ENCODE measurements around the gene FRMD4A. TPM values are rescaled to one million over a fixed set of nuclear protein-coding genes. Genes with fewer than 3 reads are reported as not detected.

The FRMD4A gene
- total RNA-seq, 1 experiment from 2014 or later, result 19.6 TPM

DNA sequence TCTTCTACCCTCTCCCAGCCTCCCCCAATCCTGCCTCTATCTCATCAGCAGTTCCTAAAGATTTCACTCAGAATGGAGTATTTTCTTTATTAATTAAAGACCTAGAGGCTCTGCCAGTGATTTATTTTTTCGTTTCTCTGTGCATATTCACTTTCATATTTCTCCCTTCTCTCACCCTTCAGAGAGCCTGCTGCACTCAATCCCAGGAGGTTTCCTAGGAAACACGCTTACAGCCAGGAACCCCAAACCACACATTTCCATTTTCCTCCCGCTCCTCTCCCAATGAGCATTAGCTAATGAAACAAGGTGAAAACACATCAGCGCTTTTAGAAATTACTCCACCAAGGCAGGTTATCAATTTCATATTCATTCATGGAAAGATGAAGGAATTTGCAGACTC, 180.2 kb downstream of the FRMD4A start:
- Histone ChIP-seq H4K5ac (ENCODE audit: insufficient read length, low read depth, low read length) (no peak overlapping the region), H4K8ac (replicated peaks; ENCODE audit: insufficient read length, low read depth, low read length) (no peak overlapping the region), H2BK20ac (ENCODE audit: low read depth, low read length, poor library complexity, severe bottlenecking) (no peak overlapping the region), H2BK15ac (ENCODE audit: low read depth, low read length) (no peak overlapping the region), H3T11ph (ENCODE audit: low read length) (no peak overlapping the region), H3K79me2 (ENCODE audit: insufficient read depth, low read length) (no peaks in the 10 kb centered on the region), H4K20me1 (ENCODE audit: control insufficient read depth, insufficient read depth, insufficient read length) (no peaks in the 10 kb centered on the region), H2AFZ (ENCODE audit: low read length) (no peak overlapping the region), H3K4ac (ENCODE audit: low read depth, low read length) (no peak overlapping the region), H3K9ac (ENCODE audit: extremely low read depth, insufficient read length, low read length) (no peak overlapping the region), H3K14ac (ENCODE audit: insufficient read depth, low read length) (no peak overlapping the region), H4K91ac (ENCODE audit: insufficient read length, low read depth, low read length) (no peak overlapping the region), H3K23ac (ENCODE audit: insufficient read length, low read depth, low read length) (no peak overlapping the region), H3K18ac (ENCODE audit: insufficient read length, low read depth, low read length) (no peak overlapping the region), H3K56ac (ENCODE audit: insufficient read length, low read depth, low read length) (no peak overlapping the region), H3K4me2 (ENCODE audit: insufficient read depth, insufficient read length, low read length) (no peak overlapping the region), H2BK5ac (ENCODE audit: insufficient read length, low read length) (no peak overlapping the region), H3K27ac (ENCODE audit: insufficient read length, low read depth, low read length) (no peak overlapping the region), H3K9me3 (ENCODE audit: control insufficient read depth, low read depth, low read length) (no peaks in the 10 kb centered on the region), H3K79me1 (ENCODE audit: insufficient read depth, low read depth, low read length, poor library complexity, severe bottlenecking) (no peaks in the 10 kb centered on the region), H3K4me1 (ENCODE audit: insufficient read depth, low read length) (no peaks in the 10 kb centered on the region), H2BK120ac (ENCODE audit: low read depth, low read length, poor library complexity, severe bottlenecking) (no peak overlapping the region), H2AK5ac (ENCODE audit: insufficient read length, low read length) (no peak overlapping the region), H3K27me3 (ENCODE audit: insufficient read depth, low read length) (no peaks in the 10 kb centered on the region), H2BK12ac (ENCODE audit: insufficient read length, low read depth, low read length) (no peak overlapping the region), H3K23me2 (ENCODE audit: insufficient read length, low read depth, low read length, poor library complexity, severe bottlenecking) (no peaks in the 10 kb centered on the region)
- no peaks in the 10 kb centered on the region; the same call in 1 of the 2 replicates for H3K27me3 Mint-ChIP-seq (ENCODE audit: low read depth)
- TF ChIP-seq, protein P1, sequence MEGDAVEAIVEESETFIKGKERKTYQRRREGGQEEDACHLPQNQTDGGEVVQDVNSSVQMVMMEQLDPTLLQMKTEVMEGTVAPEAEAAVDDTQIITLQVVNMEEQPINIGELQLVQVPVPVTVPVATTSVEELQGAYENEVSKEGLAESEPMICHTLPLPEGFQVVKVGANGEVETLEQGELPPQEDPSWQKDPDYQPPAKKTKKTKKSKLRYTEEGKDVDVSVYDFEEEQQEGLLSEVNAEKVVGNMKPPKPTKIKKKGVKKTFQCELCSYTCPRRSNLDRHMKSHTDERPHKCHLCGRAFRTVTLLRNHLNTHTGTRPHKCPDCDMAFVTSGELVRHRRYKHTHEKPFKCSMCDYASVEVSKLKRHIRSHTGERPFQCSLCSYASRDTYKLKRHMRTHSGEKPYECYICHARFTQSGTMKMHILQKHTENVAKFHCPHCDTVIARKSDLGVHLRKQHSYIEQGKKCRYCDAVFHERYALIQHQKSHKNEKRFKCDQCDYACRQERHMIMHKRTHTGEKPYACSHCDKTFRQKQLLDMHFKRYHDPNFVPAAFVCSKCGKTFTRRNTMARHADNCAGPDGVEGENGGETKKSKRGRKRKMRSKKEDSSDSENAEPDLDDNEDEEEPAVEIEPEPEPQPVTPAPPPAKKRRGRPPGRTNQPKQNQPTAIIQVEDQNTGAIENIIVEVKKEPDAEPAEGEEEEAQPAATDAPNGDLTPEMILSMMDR (conservative IDR thresholded peaks at IDR 0.05), result no peak
- no peaks in the 10 kb centered on the region for H3K36me3 Mint-ChIP-seq (ENCODE audit: insufficient read depth in 1 of 3, low read depth in 3 of 3)
- H3K4me3 Mint-ChIP-seq, result no peak overlapping the region
- H3K9me3 Mint-ChIP-seq, result no peaks in the 10 kb centered on the region; a peak in 1 of 5 replicates
- no CpG with 5 or more reads among the region's 4 CpGs for WGBS (ENCODE audit: extremely low coverage, insufficient read length, low lambda C conversion rate)
- H3K27ac Mint-ChIP-seq, result no peak overlapping the region
- H3K4me1 Mint-ChIP-seq, result peaks cover 6 to 9% of the 10 kb centered on the region in 2 experiments; a peak in 3 of 4 replicates
- DNase-seq, result no peak

Measured in H9 (cell line).